M059J (cell line): ENCODE measurements around the gene CFDP1. TPM values are rescaled to one million over a fixed set of nuclear protein-coding genes. Genes with fewer than 3 reads are reported as not detected.
A peak's percentile ranks its signal among the peaks of the same experiment; 100 is the strongest.

Source experiments
- DNase-seq: peaks from one replicate; pipeline ENCODE4 v3.0.0-alpha.2; 2012; ENCODE audit warnings: low read depth
- total RNA-seq: library from RNA; depleted of rRNA; stranded (reverse); fragments of >200 nt; shearing (Covaris generic); gene quantifications from 2 replicates; pipeline ENCODE4 v1.2.3, GENCODE V29; 2014; rRNA removed

The CFDP1 gene
- 91.3 and 111 TPM in 2 replicates for total RNA-seq

GRCh38 chr16:75432828-75433731 is at the start of gene CFDP1:
Gene CFDP1, minus strand, starts transcription at chr16:75433503. Its CDS starts 151 bp downstream, at chr16:75433352.
- DNase-seq, result peak; percentile 93

GRCh38 chr16:75482434-75483205 is 49.3 kb upstream of the CFDP1 start:
- DNase-seq, result peak; percentile 28

- peak; percentile 42 for DNase-seq
Measured at GRCh38 chr16:75481475-75481874, 48.2 kb upstream of the CFDP1 start.

GRCh38 chr16:75479421-75479990 is 46.2 kb upstream of the CFDP1 start:
- no peak for DNase-seq

GRCh38 chr16:75478480-75479345 is 45.4 kb upstream of the CFDP1 start:
- DNase-seq, result no peak

- DNase-seq, result peak; percentile 43
Measured at GRCh38 chr16:75477680-75478473, 44.6 kb upstream of the CFDP1 start.

GRCh38 chr16:75476817-75477216 is 43.5 kb upstream of the CFDP1 start:
- DNase-seq, result peak; percentile 69

- no peak for DNase-seq
Measured at GRCh38 chr16:75475420-75475847, 42.1 kb upstream of the CFDP1 start.

- DNase-seq, result no peak
Measured at GRCh38 chr16:75472908-75473877, 39.9 kb upstream of the CFDP1 start.

GRCh38 chr16:75471723-75472633 is 38.7 kb upstream of the CFDP1 start:
- DNase-seq, result peak; percentile 67

GRCh38 chr16:75466760-75467159 is 33.5 kb upstream of the CFDP1 start:
- DNase-seq, result no peak

- DNase-seq, result peak; percentile 98
Measured at GRCh38 chr16:75464122-75464918, 31.0 kb upstream of the CFDP1 start, which contains the start of gene TMEM170A. Gene TMEM170A, minus strand, starts transcription at chr16:75464689. Its CDS starts 89 bp downstream, at chr16:75464600.

GRCh38 chr16:75463389-75464121 is 30.3 kb upstream of the CFDP1 start:
- DNase-seq, result peak; percentile 48

- no peak for DNase-seq
Measured at GRCh38 chr16:75462806-75463205, 29.5 kb upstream of the CFDP1 start.

- DNase-seq, result no peak
Measured at GRCh38 chr16:75461575-75461974, 28.3 kb upstream of the CFDP1 start.

- DNase-seq, result no peak
Measured at GRCh38 chr16:75460446-75460845, 27.1 kb upstream of the CFDP1 start.
